ENCODE data around the gene STAB1.

Gene STAB1

GRCh38 chr3:52541050-52541449, 45.9 kb downstream of the STAB1 start:
- no peaks in the 10 kb centered on the region for H3K27me3 ChIP-seq (ENCODE audit: control insufficient read depth, insufficient read depth, low read length)
- peaks cover 12% of the 10 kb centered on the region for H3K36me3 ChIP-seq (ENCODE audit: control insufficient read depth, insufficient read depth, low read length)
- peaks cover 9% of the 10 kb centered on the region for H3K4me1 ChIP-seq (ENCODE audit: control insufficient read depth, insufficient read depth, low read length)
- no peak overlapping the region for H3K4me3 ChIP-seq (ENCODE audit: low read depth, low read length)
- no peaks in the 10 kb centered on the region for H3K9me3 ChIP-seq (ENCODE audit: control insufficient read depth, insufficient read depth, low read length)
- no peak overlapping the region for H3K9ac ChIP-seq (ENCODE audit: low read depth, low read length)

GRCh38 chr3:52544937-52545336, 49.8 kb downstream of the STAB1 start:
- Histone ChIP-seq H3K36me3 (ENCODE audit: control insufficient read depth, insufficient read depth, low read length) (peaks cover 3% of the 10 kb centered on the region), H3K27me3 (ENCODE audit: control insufficient read depth, insufficient read depth, low read length) (no peaks in the 10 kb centered on the region), H3K4me1 (ENCODE audit: control insufficient read depth, insufficient read depth, low read length) (peaks cover 2% of the 10 kb centered on the region), H3K9me3 (ENCODE audit: control insufficient read depth, insufficient read depth, low read length) (no peaks in the 10 kb centered on the region), H3K9ac (ENCODE audit: low read depth, low read length) (no peak overlapping the region), H3K4me3 (ENCODE audit: low read depth, low read length) (no peak overlapping the region)

GRCh38 chr3:52546111-52546901, 51.2 kb downstream of the STAB1 start:
- Histone ChIP-seq H3K4me3 (ENCODE audit: low read depth, low read length) (no peak overlapping the region), H3K4me1 (ENCODE audit: control insufficient read depth, insufficient read depth, low read length) (no peaks in the 10 kb centered on the region), H3K9ac (ENCODE audit: low read depth, low read length) (no peak overlapping the region), H3K9me3 (ENCODE audit: control insufficient read depth, insufficient read depth, low read length) (no peaks in the 10 kb centered on the region), H3K27me3 (ENCODE audit: control insufficient read depth, insufficient read depth, low read length) (no peaks in the 10 kb centered on the region), H3K36me3 (ENCODE audit: control insufficient read depth, insufficient read depth, low read length) (no peaks in the 10 kb centered on the region)

GRCh38 chr3:52547143-52547542, 52.0 kb downstream of the STAB1 start:
- Histone ChIP-seq H3K4me3 (ENCODE audit: low read depth, low read length) (no peak overlapping the region), H3K27me3 (ENCODE audit: control insufficient read depth, insufficient read depth, low read length) (no peaks in the 10 kb centered on the region), H3K9ac (ENCODE audit: low read depth, low read length) (no peak overlapping the region), H3K36me3 (ENCODE audit: control insufficient read depth, insufficient read depth, low read length) (no peaks in the 10 kb centered on the region), H3K4me1 (ENCODE audit: control insufficient read depth, insufficient read depth, low read length) (no peaks in the 10 kb centered on the region), H3K9me3 (ENCODE audit: control insufficient read depth, insufficient read depth, low read length) (no peaks in the 10 kb centered on the region)

- H3K4me1 ChIP-seq (ENCODE audit: control insufficient read depth, insufficient read depth, low read length): no peaks in the 10 kb centered on the region
- H3K4me3 ChIP-seq (ENCODE audit: low read depth, low read length): no peak overlapping the region
- H3K36me3 ChIP-seq (ENCODE audit: control insufficient read depth, insufficient read depth, low read length): no peaks in the 10 kb centered on the region
- no peak overlapping the region for H3K9ac ChIP-seq (ENCODE audit: low read depth, low read length)
- H3K27me3 ChIP-seq (ENCODE audit: control insufficient read depth, insufficient read depth, low read length): no peaks in the 10 kb centered on the region
- H3K9me3 ChIP-seq (ENCODE audit: control insufficient read depth, insufficient read depth, low read length): no peaks in the 10 kb centered on the region
Measured at GRCh38 chr3:52551118-52551517, 56.0 kb downstream of the STAB1 start.

- no peak overlapping the region for H3K9ac ChIP-seq (ENCODE audit: low read depth, low read length)
- no peaks in the 10 kb centered on the region for H3K36me3 ChIP-seq (ENCODE audit: control insufficient read depth, insufficient read depth, low read length)
- no peaks in the 10 kb centered on the region for H3K27me3 ChIP-seq (ENCODE audit: control insufficient read depth, insufficient read depth, low read length)
- no peaks in the 10 kb centered on the region for H3K4me1 ChIP-seq (ENCODE audit: control insufficient read depth, insufficient read depth, low read length)
- no peak overlapping the region for H3K4me3 ChIP-seq (ENCODE audit: low read depth, low read length)
- no peaks in the 10 kb centered on the region for H3K9me3 ChIP-seq (ENCODE audit: control insufficient read depth, insufficient read depth, low read length)
Measured at GRCh38 chr3:52552089-52552488, 57.0 kb downstream of the STAB1 start.

- no peak overlapping the region for H3K9ac ChIP-seq (ENCODE audit: low read depth, low read length)
- H3K27me3 ChIP-seq (ENCODE audit: control insufficient read depth, insufficient read depth, low read length): no peaks in the 10 kb centered on the region
- H3K4me3 ChIP-seq (ENCODE audit: low read depth, low read length): no peak overlapping the region
- H3K9me3 ChIP-seq (ENCODE audit: control insufficient read depth, insufficient read depth, low read length): no peaks in the 10 kb centered on the region
- H3K36me3 ChIP-seq (ENCODE audit: control insufficient read depth, insufficient read depth, low read length): no peaks in the 10 kb centered on the region
- no peaks in the 10 kb centered on the region for H3K4me1 ChIP-seq (ENCODE audit: control insufficient read depth, insufficient read depth, low read length)
Measured at GRCh38 chr3:52554026-52554755, 59.1 kb downstream of the STAB1 start.

GRCh38 chr3:52555056-52555455, 59.9 kb downstream of the STAB1 start:
- H3K9me3 ChIP-seq (ENCODE audit: control insufficient read depth, insufficient read depth, low read length): no peaks in the 10 kb centered on the region
- no peak overlapping the region for H3K4me3 ChIP-seq (ENCODE audit: low read depth, low read length)
- H3K4me1 ChIP-seq (ENCODE audit: control insufficient read depth, insufficient read depth, low read length): no peaks in the 10 kb centered on the region
- H3K27me3 ChIP-seq (ENCODE audit: control insufficient read depth, insufficient read depth, low read length): no peaks in the 10 kb centered on the region
- H3K9ac ChIP-seq (ENCODE audit: low read depth, low read length): no peak overlapping the region
- no peaks in the 10 kb centered on the region for H3K36me3 ChIP-seq (ENCODE audit: control insufficient read depth, insufficient read depth, low read length)

- Histone ChIP-seq H3K9ac (ENCODE audit: low read depth, low read length) (no peak overlapping the region), H3K27me3 (ENCODE audit: control insufficient read depth, insufficient read depth, low read length) (no peaks in the 10 kb centered on the region), H3K9me3 (ENCODE audit: control insufficient read depth, insufficient read depth, low read length) (no peaks in the 10 kb centered on the region), H3K4me3 (ENCODE audit: low read depth, low read length) (no peak overlapping the region), H3K36me3 (ENCODE audit: control insufficient read depth, insufficient read depth, low read length) (peaks cover 3% of the 10 kb centered on the region), H3K4me1 (ENCODE audit: control insufficient read depth, insufficient read depth, low read length) (no peaks in the 10 kb centered on the region)
Measured at GRCh38 chr3:52557011-52557960, 62.1 kb downstream of the STAB1 start.

- H3K27me3 ChIP-seq (ENCODE audit: control insufficient read depth, insufficient read depth, low read length): no peaks in the 10 kb centered on the region
Measured at GRCh38 chr3:52558436-52558835, 63.3 kb downstream of the STAB1 start.

GRCh38 chr3:52561028-52561747, 66.0 kb downstream of the STAB1 start:
- no peak overlapping the region for H3K4me3 ChIP-seq (ENCODE audit: low read depth, low read length)
- peaks cover 11% of the 10 kb centered on the region for H3K36me3 ChIP-seq (ENCODE audit: control insufficient read depth, insufficient read depth, low read length)
- H3K27me3 ChIP-seq (ENCODE audit: control insufficient read depth, insufficient read depth, low read length): no peaks in the 10 kb centered on the region
- no peaks in the 10 kb centered on the region for H3K4me1 ChIP-seq (ENCODE audit: control insufficient read depth, insufficient read depth, low read length)
- no peaks in the 10 kb centered on the region for H3K9me3 ChIP-seq (ENCODE audit: control insufficient read depth, insufficient read depth, low read length)
- no peak overlapping the region for H3K9ac ChIP-seq (ENCODE audit: low read depth, low read length)

More at GRCh38 chr3:52558436-52558835, 63.3 kb downstream of the STAB1 start:
- H3K9me3 ChIP-seq (ENCODE audit: control insufficient read depth, insufficient read depth, low read length): no peaks in the 10 kb centered on the region
- H3K4me1 ChIP-seq (ENCODE audit: control insufficient read depth, insufficient read depth, low read length): no peaks in the 10 kb centered on the region
- no peak overlapping the region for H3K9ac ChIP-seq (ENCODE audit: low read depth, low read length)
- peaks cover 11% of the 10 kb centered on the region for H3K36me3 ChIP-seq (ENCODE audit: control insufficient read depth, insufficient read depth, low read length)
- no peak overlapping the region for H3K4me3 ChIP-seq (ENCODE audit: low read depth, low read length)

Data from iPS-15b (cell line).